ENCODE results near the gene ZNF521. TPM values are rescaled to one million over a fixed set of nuclear protein-coding genes. Genes with fewer than 3 reads are reported as not detected.

Gene ZNF521
- polyA plus RNA-seq, 3 donors from 2014 or later: 1.8 TPM; not detected in 2

- no peaks in the 10 kb centered on the region for H3K9me3 Mint-ChIP-seq
- peaks cover 0 to 4% of the 10 kb centered on the region in 2 donors for H3K4me1 Mint-ChIP-seq
- H3K36me3 Mint-ChIP-seq: no peaks in the 10 kb centered on the region
- no peak for DNase-seq
- peaks cover 0 to 2% (median 0%) of the 10 kb centered on the region in 3 donors for H3K27me3 Mint-ChIP-seq (ENCODE audit: low read depth in 3 of 3)
- H3K4me3 Mint-ChIP-seq: peak overlapping the region in 1 of 5 donors; percentile 14
- no peak overlapping the region for H3K27ac Mint-ChIP-seq
These were observed 118.2 kb downstream of the ZNF521 start for GRCh38 chr18:25233528-25234321.

GRCh38 chr18:25231327-25231691 lies 120.7 kb downstream of the ZNF521 start:
- no peaks in the 10 kb centered on the region for H3K27me3 Mint-ChIP-seq (ENCODE audit: low read depth in 3 of 3)
- H3K9me3 Mint-ChIP-seq: no peaks in the 10 kb centered on the region
- no peak for DNase-seq
- H3K27ac Mint-ChIP-seq: no peak overlapping the region
- H3K4me3 Mint-ChIP-seq: no peak overlapping the region
- no peaks in the 10 kb centered on the region for H3K36me3 Mint-ChIP-seq
- peaks cover 0 to 4% of the 10 kb centered on the region in 2 donors for H3K4me1 Mint-ChIP-seq

- Mint-ChIP-seq H3K27me3 (ENCODE audit: low read depth in 3 of 3) (peaks cover 0 to 2% (median 0%) of the 10 kb centered on the region in 3 donors), H3K4me3 (no peak overlapping the region), H3K27ac (no peak overlapping the region), H3K36me3 (no peaks in the 10 kb centered on the region), H3K9me3 (no peaks in the 10 kb centered on the region), H3K4me1 (peaks cover 0 to 4% of the 10 kb centered on the region in 2 donors)
- DNase-seq: no peak
These were observed 121.2 kb downstream of the ZNF521 start for GRCh38 chr18:25230658-25231326.

GRCh38 chr18:25229920-25230319 lies 122.0 kb downstream of the ZNF521 start:
- Mint-ChIP-seq H3K27ac (no peak overlapping the region), H3K27me3 (ENCODE audit: low read depth in 3 of 3) (peaks cover 0 to 2% (median 0%) of the 10 kb centered on the region in 3 donors), H3K9me3 (no peaks in the 10 kb centered on the region), H3K4me3 (no peak overlapping the region), H3K36me3 (no peaks in the 10 kb centered on the region), H3K4me1 (peaks cover 0 to 4% of the 10 kb centered on the region in 2 donors)
- DNase-seq: no peak

- Mint-ChIP-seq H3K27me3 (ENCODE audit: low read depth in 3 of 3) (peaks cover 0 to 2% (median under 1%) of the 10 kb centered on the region in 3 donors), H3K27ac (no peak overlapping the region), H3K9me3 (no peaks in the 10 kb centered on the region), H3K4me1 (peaks cover 0 to 4% of the 10 kb centered on the region in 2 donors), H3K4me3 (no peak overlapping the region), H3K36me3 (no peaks in the 10 kb centered on the region)
- no peak for DNase-seq
These were observed 122.9 kb downstream of the ZNF521 start for GRCh38 chr18:25229081-25229480.

- Mint-ChIP-seq H3K4me3 (no peak overlapping the region), H3K27ac (no peak overlapping the region)
These were observed 123.6 kb downstream of the ZNF521 start for GRCh38 chr18:25228410-25228809.

GRCh38 chr18:25225151-25225550 lies 126.8 kb downstream of the ZNF521 start:
- Mint-ChIP-seq H3K27me3 (ENCODE audit: low read depth in 3 of 3) (peaks cover 0 to 2% (median 2%) of the 10 kb centered on the region in 3 donors), H3K4me1 (no peaks in the 10 kb centered on the region), H3K4me3 (peak overlapping the region in 1 of 5 donors; percentile 15), H3K27ac (no peak overlapping the region), H3K36me3 (no peaks in the 10 kb centered on the region), H3K9me3 (no peaks in the 10 kb centered on the region)
- DNase-seq: no peak

More at GRCh38 chr18:25228410-25228809, 123.6 kb downstream of the ZNF521 start:
- Mint-ChIP-seq H3K4me1 (no peaks in the 10 kb centered on the region), H3K9me3 (no peaks in the 10 kb centered on the region), H3K36me3 (no peaks in the 10 kb centered on the region), H3K27me3 (ENCODE audit: low read depth in 3 of 3) (peaks cover 0 to 2% (median 2%) of the 10 kb centered on the region in 3 donors)
- DNase-seq: no peak

- no peak overlapping the region for H3K4me3 Mint-ChIP-seq
- no peaks in the 10 kb centered on the region for H3K36me3 Mint-ChIP-seq
- H3K4me1 Mint-ChIP-seq: no peaks in the 10 kb centered on the region
- no peak overlapping the region for H3K27ac Mint-ChIP-seq
- DNase-seq: no peak
- H3K27me3 Mint-ChIP-seq (ENCODE audit: low read depth in 3 of 3): peaks cover 0 to 2% (median 2%) of the 10 kb centered on the region in 3 donors
- H3K9me3 Mint-ChIP-seq: no peaks in the 10 kb centered on the region
These were observed 127.8 kb downstream of the ZNF521 start for GRCh38 chr18:25223899-25224886.

- H3K9me3 Mint-ChIP-seq: no peaks in the 10 kb centered on the region
- no peaks in the 10 kb centered on the region for H3K4me1 Mint-ChIP-seq
- H3K27ac Mint-ChIP-seq: no peak overlapping the region
- H3K27me3 Mint-ChIP-seq (ENCODE audit: low read depth in 3 of 3): peaks cover 0 to 2% (median 2%) of the 10 kb centered on the region in 3 donors
- DNase-seq: no peak
- no peak overlapping the region for H3K4me3 Mint-ChIP-seq
- H3K36me3 Mint-ChIP-seq: no peaks in the 10 kb centered on the region
These were observed 128.8 kb downstream of the ZNF521 start for GRCh38 chr18:25223211-25223610.

- no peak for DNase-seq
- H3K9me3 Mint-ChIP-seq: peaks cover 0 to 5% (median 0%) of the 10 kb centered on the region in 6 donors
- H3K27ac Mint-ChIP-seq: no peak overlapping the region
- H3K4me1 Mint-ChIP-seq: no peaks in the 10 kb centered on the region
- peaks cover 0 to 2% (median 2%) of the 10 kb centered on the region in 3 donors for H3K27me3 Mint-ChIP-seq (ENCODE audit: low read depth in 3 of 3)
- no peak overlapping the region for H3K4me3 Mint-ChIP-seq
- H3K36me3 Mint-ChIP-seq: no peaks in the 10 kb centered on the region
These were observed 129.3 kb downstream of the ZNF521 start for GRCh38 chr18:25222648-25223047.

GRCh38 chr18:25210622-25211021 lies 141.3 kb downstream of the ZNF521 start:
- Mint-ChIP-seq H3K4me1 (no peaks in the 10 kb centered on the region), H3K27ac (no peak overlapping the region), H3K36me3 (no peaks in the 10 kb centered on the region), H3K9me3 (peaks cover 0 to 7% (median 0%) of the 10 kb centered on the region in 6 donors), H3K27me3 (ENCODE audit: low read depth in 3 of 3) (peaks cover 0 to 2% (median 0%) of the 10 kb centered on the region in 3 donors), H3K4me3 (no peak overlapping the region)
- no peak for DNase-seq

- H3K4me1 Mint-ChIP-seq: no peaks in the 10 kb centered on the region
- no peaks in the 10 kb centered on the region for H3K36me3 Mint-ChIP-seq
- H3K4me3 Mint-ChIP-seq: no peak overlapping the region
- H3K27me3 Mint-ChIP-seq (ENCODE audit: low read depth in 3 of 3): peaks cover 0 to 3% (median 2%) of the 10 kb centered on the region in 3 donors
- no peak for DNase-seq
- H3K27ac Mint-ChIP-seq: no peak overlapping the region
- peaks cover 0 to 2% (median 0%) of the 10 kb centered on the region in 6 donors for H3K9me3 Mint-ChIP-seq
These were observed 159.9 kb downstream of the ZNF521 start for GRCh38 chr18:25192065-25192464.

- no peaks in the 10 kb centered on the region for H3K4me1 Mint-ChIP-seq
- no peak for DNase-seq
- peaks cover 0 to 3% (median 0%) of the 10 kb centered on the region in 3 donors for H3K27me3 Mint-ChIP-seq (ENCODE audit: low read depth in 3 of 3)
- H3K36me3 Mint-ChIP-seq: no peaks in the 10 kb centered on the region
- no peaks in the 10 kb centered on the region for H3K9me3 Mint-ChIP-seq
- no peak overlapping the region for H3K27ac Mint-ChIP-seq
- no peak overlapping the region for H3K4me3 Mint-ChIP-seq
These were observed 161.5 kb downstream of the ZNF521 start for GRCh38 chr18:25190472-25190871.

All from immature natural killer cell (primary cell).